Endothelial cell of umbilical vein (primary cell): ENCODE results near the gene RUBCN. TPM values are rescaled to one million over a fixed set of nuclear protein-coding genes. Genes with fewer than 3 reads are reported as not detected.

Source experiments
- BruUV-seq: library from RNA; stranded (reverse); fragments of 400-500 nt; replicated peaks from 2 replicates; lab custom pipeline; 2021; lab: Mats Ljungman, UMichigan
- CTCF ChIA-PET: fragments of 300-600, 350-600 bp; sonication (Branson Sonifier 250); formaldehyde crosslinking; loops from one replicate; lab custom pipeline; 2021; ENCODE audit warnings: antibody characterized with exemption, inconsistent platforms; lab: Charles Lee
- POLR2A ChIA-PET: fragments of 300-600, 350-600 bp; sonication (Branson Sonifier 250); formaldehyde crosslinking; loops from one replicate; lab custom pipeline; 2021; ENCODE audit warnings: antibody characterized with exemption, inconsistent platforms; lab: Charles Lee
- DNase-seq: peaks from one replicate; pipeline ENCODE4 v3.0.0-alpha.2; 2011; ENCODE audit warnings: low read depth, low spot score
- FAIRE-seq: peaks from 2 replicates; lab custom pipeline; 2011; peaks lifted over from hg19 to GRCh38; lab: Jason Lieb, UNC
- H2AFZ ChIP-seq: 2 replicates; pipeline ENCODE4 v1.6.0; 2012; ENCODE audit warnings: low read depth, low read length, control low read depth, inconsistent platforms
- H3K27ac ChIP-seq: 2 replicates; pipeline ENCODE4 v1.5.1; 2011; ENCODE audit warnings: low read depth, mild to moderate bottlenecking, control low read depth, low read length, moderate library complexity; ENCODE audit not compliant: insufficient read depth
- H3K27me3 ChIP-seq, 2 experiments: 2 replicates each; pipeline versions ENCODE4 v1.6.0 to v1.6.1; 2011; ENCODE audit warnings: low read length in 2 of 2, mixed read lengths in 1 of 2; ENCODE audit not compliant: control insufficient read depth in 2 of 2, insufficient read depth in 2 of 2
- H3K36me3 ChIP-seq, 2 experiments: 2 replicates in 1 of 2; 3 replicates in 1 of 2; pipeline ENCODE4 v1.5.1; 2011; ENCODE audit warnings: low read length in 2 of 2, mild to moderate bottlenecking in 1 of 2, moderate library complexity in 1 of 2; ENCODE audit not compliant: control insufficient read depth in 2 of 2, insufficient read depth in 2 of 2; ENCODE audit errors: extremely low read depth in 1 of 2
- H3K4me1 ChIP-seq: 3 replicates; pipeline ENCODE4 v1.5.1; 2011; ENCODE audit warnings: mild to moderate bottlenecking, low read length; ENCODE audit not compliant: control insufficient read depth, insufficient read depth; ENCODE audit errors: extremely low read depth
- H3K4me2 ChIP-seq: 2 replicates; pipeline ENCODE4 v1.6.1; 2011; ENCODE audit warnings: low read length, control low read depth, mixed read lengths; ENCODE audit not compliant: insufficient read depth
- H3K4me3 ChIP-seq, 3 experiments: fragments of 200-600 bp in 1 of 3; sonication (generic), shearing (Covaris generic) in 1 of 3; replicated peaks in 1 of 3; 2 replicates each; pipeline ENCODE4 v1.5.1; 2011 to 2016; ENCODE audit warnings: control low read depth in 3 of 3, low read length in 3 of 3, mild to moderate bottlenecking in 2 of 3, inconsistent platforms in 1 of 3, low read depth in 1 of 3, moderate library complexity in 1 of 3; ENCODE audit not compliant: insufficient read depth in 1 of 3
- H3K79me2 ChIP-seq: 2 replicates; pipeline ENCODE4 v1.6.0; 2012; ENCODE audit warnings: low read length, inconsistent platforms; ENCODE audit not compliant: control insufficient read depth, insufficient read depth
- H3K9ac ChIP-seq: replicated peaks from 2 replicates; pipeline ENCODE3; 2011; ENCODE audit warnings: low read length, control low read depth; ENCODE audit not compliant: insufficient read depth; ENCODE audit errors: extremely low read depth
- H3K9me1 ChIP-seq: replicated peaks from 3 replicates; pipeline ENCODE4 v1.6.0; 2011; ENCODE audit warnings: mild to moderate bottlenecking, low read length; ENCODE audit not compliant: control insufficient read depth, insufficient read depth; ENCODE audit errors: extremely low read depth
- H3K9me3 ChIP-seq: replicated peaks from 2 replicates; pipeline ENCODE4 v1.5.1; 2012; ENCODE audit warnings: low read length, inconsistent platforms; ENCODE audit not compliant: control insufficient read depth, insufficient read depth
- H4K20me1 ChIP-seq: replicated peaks from 2 replicates; pipeline ENCODE3; 2011; ENCODE audit warnings: mild to moderate bottlenecking, low read length; ENCODE audit not compliant: control insufficient read depth, insufficient read depth; ENCODE audit errors: extremely low read depth
- EZH2 ChIP-seq: IDR thresholded peaks from 2 replicates; pipeline ENCODE4 v1.6.1; 2012; ENCODE audit warnings: borderline replicate concordance, low read depth, mild to moderate bottlenecking, moderate library complexity, low read length, inconsistent platforms; ENCODE audit not compliant: severe bottlenecking
- FOS ChIP-seq: IDR thresholded peaks from 2 replicates; pipeline ENCODE4 v1.6.1; 2011; ENCODE audit warnings: mild to moderate bottlenecking, low read length, moderate library complexity, borderline replicate concordance; ENCODE audit not compliant: insufficient read depth
- GATA2 ChIP-seq: IDR thresholded peaks from 2 replicates; pipeline ENCODE4 v1.7.0; 2011; ENCODE audit warnings: low read depth, mild to moderate bottlenecking, moderate library complexity, mixed read lengths, low read length; ENCODE audit not compliant: insufficient read length, insufficient read depth
- JUN ChIP-seq: IDR thresholded peaks from 2 replicates; pipeline ENCODE4 v1.6.1; 2011; ENCODE audit warnings: borderline replicate concordance, low read depth; ENCODE audit not compliant: insufficient read length, insufficient read depth
- MYC ChIP-seq: IDR thresholded peaks from one replicate; pipeline ENCODE4 v1.6.1; 2011; ENCODE audit warnings: mild to moderate bottlenecking, low read depth, low read length
- POLR2A ChIP-seq: IDR thresholded peaks from 2 replicates; pipeline ENCODE4 v1.6.1; 2012; ENCODE audit warnings: low read depth, mild to moderate bottlenecking, control low read depth, low read length
- POLR2AphosphoS5 ChIP-seq: IDR thresholded peaks from 2 replicates; pipeline ENCODE4 v1.6.1; 2012; ENCODE audit warnings: low read depth, mild to moderate bottlenecking, control low read depth, low read length, moderate library complexity; ENCODE audit not compliant: insufficient read depth
- dilution Hi-C: fragments of 300-500 bp; cut with MboI; formaldehyde crosslinking; loops from one replicate; pipeline ENCODE4 v1.15.0; 2019; ENCODE audit warnings: low sequenced_read_pairs; ENCODE audit not compliant: extremely low pct_ligation_motif_present
- intact Hi-C: fragments of 100-400 bp; cut with micrococcal nuclease; formaldehyde crosslinking; loops from one replicate; pipeline ENCODE4 v1.10.0; 2022
- polyA plus RNA-seq, 4 experiments: library from polyadenylated mRNA; depleted of rRNA in 3 of 4; stranded (reverse) in 3 of 4; unstranded in 1 of 4; fragments of >200 nt; gene quantifications; 2 replicates each; pipeline versions ENCODE4 v1.2.1 to v1.2.3, GENCODE V29; 2011 to 2012; ENCODE audit warnings: missing spikeins in 1 of 4
- total RNA-seq: library from RNA; stranded (reverse); gene quantifications from 2 replicates; pipeline ENCODE4 v1.2.3, GENCODE V29; 2021
- TF ChIP-seq, protein P1 (sequence below), 2 donors: IDR thresholded peaks; 1 replicate in 1 of 2; 2 replicates in 1 of 2; pipeline ENCODE4 v1.5.1; 2011; ENCODE audit warnings: low read length in 2 of 2, mild to moderate bottlenecking in 2 of 2, moderate library complexity in 2 of 2, control low read depth in 1 of 2, inconsistent platforms in 1 of 2, low read depth in 1 of 2; ENCODE audit not compliant: insufficient read depth in 1 of 2; ENCODE audit errors: extremely low read depth in 1 of 2
- TF ChIP-seq, protein P2 (sequence below): IDR thresholded peaks from 2 replicates; pipeline ENCODE4 v1.6.1; 2011; ENCODE audit not compliant: insufficient read depth, insufficient read length

Gene RUBCN
- total and polyA plus RNA-seq, 2 donors (not counting 3 experiments of a cell fraction or from before 2014, with no cell fraction given) = 15.0 to 25.8 TPM

DNA sequence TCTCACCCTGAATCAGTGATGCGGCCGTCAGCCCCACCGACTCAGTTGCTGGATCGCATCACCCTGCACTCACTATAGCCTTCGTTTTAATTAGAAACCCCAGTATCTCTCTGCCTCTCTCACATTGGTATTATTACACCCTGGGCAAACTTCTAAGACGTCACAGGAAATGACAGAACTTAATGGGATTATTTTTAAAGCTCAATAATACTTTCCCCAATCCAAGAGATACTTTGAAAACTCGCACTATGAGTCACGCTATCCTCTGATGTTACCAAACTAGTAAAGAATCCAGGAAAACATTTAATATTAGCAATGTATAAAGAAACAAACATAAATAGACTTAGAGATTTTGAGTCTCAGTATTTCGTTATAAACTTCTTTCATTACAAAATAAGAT lies 36.6 kb downstream of the RUBCN start:
- dilution Hi-C loops = no loop called here
- H3K4me2 ChIP-seq = no peak overlapping the region
- H4K20me1 ChIP-seq = no peaks in the 10 kb centered on the region
- CTCF ChIA-PET = interaction anchor here (1.0 to 1.7 kb wide), 2 partner anchors 12 to 16 kb away, joined by 3 to 4 read pairs; no protein-coding TSS in a partner anchor
- no peaks in the 10 kb centered on the region for H3K9me1 ChIP-seq
- H3K9me3 ChIP-seq = no peaks in the 10 kb centered on the region
- no peak overlapping the region for H3K9ac ChIP-seq
- DNase-seq (no peak), FAIRE-seq (no peak)
- H3K27me3 ChIP-seq = no peaks in the 10 kb centered on the region
- TF ChIP-seq FOS (no peak), GATA2 (no peak), POLR2AphosphoS5 (no peak), POLR2A (no peak), EZH2 (no peak), JUN (no peak), MYC (no peak)
- TF ChIP-seq, protein P1, sequence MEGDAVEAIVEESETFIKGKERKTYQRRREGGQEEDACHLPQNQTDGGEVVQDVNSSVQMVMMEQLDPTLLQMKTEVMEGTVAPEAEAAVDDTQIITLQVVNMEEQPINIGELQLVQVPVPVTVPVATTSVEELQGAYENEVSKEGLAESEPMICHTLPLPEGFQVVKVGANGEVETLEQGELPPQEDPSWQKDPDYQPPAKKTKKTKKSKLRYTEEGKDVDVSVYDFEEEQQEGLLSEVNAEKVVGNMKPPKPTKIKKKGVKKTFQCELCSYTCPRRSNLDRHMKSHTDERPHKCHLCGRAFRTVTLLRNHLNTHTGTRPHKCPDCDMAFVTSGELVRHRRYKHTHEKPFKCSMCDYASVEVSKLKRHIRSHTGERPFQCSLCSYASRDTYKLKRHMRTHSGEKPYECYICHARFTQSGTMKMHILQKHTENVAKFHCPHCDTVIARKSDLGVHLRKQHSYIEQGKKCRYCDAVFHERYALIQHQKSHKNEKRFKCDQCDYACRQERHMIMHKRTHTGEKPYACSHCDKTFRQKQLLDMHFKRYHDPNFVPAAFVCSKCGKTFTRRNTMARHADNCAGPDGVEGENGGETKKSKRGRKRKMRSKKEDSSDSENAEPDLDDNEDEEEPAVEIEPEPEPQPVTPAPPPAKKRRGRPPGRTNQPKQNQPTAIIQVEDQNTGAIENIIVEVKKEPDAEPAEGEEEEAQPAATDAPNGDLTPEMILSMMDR (IDR thresholded peaks at IDR 0.05; ENCODE audit: extremely low read depth in 1 of 2, insufficient read depth in 1 of 2, low read depth in 1 of 2, low read length in 2 of 2) = no peak
- TF ChIP-seq, protein P2, sequence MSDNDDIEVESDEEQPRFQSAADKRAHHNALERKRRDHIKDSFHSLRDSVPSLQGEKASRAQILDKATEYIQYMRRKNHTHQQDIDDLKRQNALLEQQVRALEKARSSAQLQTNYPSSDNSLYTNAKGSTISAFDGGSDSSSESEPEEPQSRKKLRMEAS = no peak
- no peaks in the 10 kb centered on the region for H3K4me1 ChIP-seq
- intact Hi-C loops = no loop called here
- H3K36me3 ChIP-seq = peaks cover 9 to 30% of the 10 kb centered on the region in 2 experiments
- H3K27ac ChIP-seq = no peak overlapping the region
- no TSS peak for BruUV-seq
- no peaks in the 10 kb centered on the region for H3K79me2 ChIP-seq
- POLR2A ChIA-PET = no interaction called here
- H3K4me3 ChIP-seq = no peak overlapping the region
- no peak overlapping the region for H2AFZ ChIP-seq
